ENCODE results near the gene ARMC3.

ARMC3 gene

GRCh38 chr10:22998091-22998490 is 70.2 kb downstream of the ARMC3 start:
- no peak for DNase-seq (ENCODE audit: low read depth)
- in situ Hi-C loops (cut with HindIII; ENCODE audit: low sequenced_read_pairs): loop anchor here (25.0 kb wide), 3 partner anchors 411 to 1011 kb away; no protein-coding TSS in a partner anchor
- no peak for TF ChIP-seq CTCF (IDR thresholded peaks at IDR 0.05; ENCODE audit: low read depth, low read length, missing control alignments)
- no peak overlapping the region for H3K4me3 ChIP-seq (ENCODE audit: low read depth, low read length)

- H3K4me3 ChIP-seq (ENCODE audit: low read depth, low read length): no peak overlapping the region
- DNase-seq (ENCODE audit: low read depth): no peak
- in situ Hi-C loops (cut with HindIII; ENCODE audit: low sequenced_read_pairs): loop anchor here (25.0 kb wide), 3 partner anchors 413 to 1013 kb away; no protein-coding TSS in a partner anchor
- no peak for TF ChIP-seq CTCF (IDR thresholded peaks at IDR 0.05; ENCODE audit: low read depth, low read length, missing control alignments)
Observed at GRCh38 chr10:22999942-23000341, 72.1 kb downstream of the ARMC3 start.

GRCh38 chr10:23001901-23002516 is 74.2 kb downstream of the ARMC3 start:
- TF ChIP-seq CTCF (IDR thresholded peaks at IDR 0.05; ENCODE audit: low read depth, low read length, missing control alignments): no peak
- no peak overlapping the region for H3K4me3 ChIP-seq (ENCODE audit: low read depth, low read length)
- in situ Hi-C loops (cut with HindIII; ENCODE audit: low sequenced_read_pairs): no loop called here

GRCh38 chr10:23005150-23005549 is 77.3 kb downstream of the ARMC3 start:
- H3K4me3 ChIP-seq (ENCODE audit: low read depth, low read length): no peak overlapping the region
- in situ Hi-C loops (cut with HindIII; ENCODE audit: low sequenced_read_pairs): no loop called here
- DNase-seq (ENCODE audit: low read depth): no peak
- TF ChIP-seq CTCF (IDR thresholded peaks at IDR 0.05; ENCODE audit: low read depth, low read length, missing control alignments): no peak

More at GRCh38 chr10:23001901-23002516, 74.2 kb downstream of the ARMC3 start:
- DNase-seq (ENCODE audit: low read depth): no peak

GRCh38 chr10:23013581-23014335 is 85.9 kb downstream of the ARMC3 start:
- no peak for TF ChIP-seq CTCF (IDR thresholded peaks at IDR 0.05; ENCODE audit: low read depth, low read length, missing control alignments)

GRCh38 chr10:23015021-23015707 is 87.3 kb downstream of the ARMC3 start:
- in situ Hi-C loops (cut with HindIII; ENCODE audit: low sequenced_read_pairs): no loop called here
- no peak for TF ChIP-seq CTCF (IDR thresholded peaks at IDR 0.05; ENCODE audit: low read depth, low read length, missing control alignments)
- no peak overlapping the region for H3K4me3 ChIP-seq (ENCODE audit: low read depth, low read length)
- no peak for DNase-seq (ENCODE audit: low read depth)

More at GRCh38 chr10:23013581-23014335, 85.9 kb downstream of the ARMC3 start:
- DNase-seq (ENCODE audit: low read depth): no peak
- in situ Hi-C loops (cut with HindIII; ENCODE audit: low sequenced_read_pairs): no loop called here
- H3K4me3 ChIP-seq (ENCODE audit: low read depth, low read length): no peak overlapping the region
